HepG2 (cell line): ENCODE results near the gene RGS6.

Experiments
- ZNF138 ChIP-seq: sonication (generic); formaldehyde crosslinking; IDR thresholded peaks from 2 replicates; pipeline ENCODE4 v1.5.0; 2020; ENCODE audit warnings: mild to moderate bottlenecking, low read depth, missing genetic modification reagents
- TF ChIP-seq, protein P1 (sequence below): sonication (generic); formaldehyde crosslinking; IDR thresholded peaks from 2 replicates; pipeline ENCODE4 v1.5.0; 2020; ENCODE audit warnings: mild to moderate bottlenecking, missing genetic modification reagents, moderate library complexity
- TF ChIP-seq, protein P2 (sequence below): sonication (generic); formaldehyde crosslinking; IDR thresholded peaks from 2 replicates; pipeline ENCODE4 v1.4.0; 2020; ENCODE audit warnings: missing genetic modification reagents, borderline replicate concordance
- TF ChIP-seq, protein P3 (sequence below), 2 experiments: sonication (generic) in 1 of 2; formaldehyde crosslinking in 1 of 2; IDR thresholded peaks; 2 replicates each; pipeline versions ENCODE4 v1.4.0 to v1.6.1; 2018 to 2020; ENCODE audit warnings: missing genetic modification reagents in 2 of 2, borderline replicate concordance in 1 of 2, low read depth in 1 of 2, mild to moderate bottlenecking in 1 of 2, missing biosample characterization in 1 of 2
- TF ChIP-seq, protein P4 (sequence below): sonication (generic); formaldehyde crosslinking; conservative IDR thresholded peaks from 2 replicates; pipeline ENCODE4 v1.4.0; 2020; ENCODE audit warnings: missing genetic modification reagents

DNA sequence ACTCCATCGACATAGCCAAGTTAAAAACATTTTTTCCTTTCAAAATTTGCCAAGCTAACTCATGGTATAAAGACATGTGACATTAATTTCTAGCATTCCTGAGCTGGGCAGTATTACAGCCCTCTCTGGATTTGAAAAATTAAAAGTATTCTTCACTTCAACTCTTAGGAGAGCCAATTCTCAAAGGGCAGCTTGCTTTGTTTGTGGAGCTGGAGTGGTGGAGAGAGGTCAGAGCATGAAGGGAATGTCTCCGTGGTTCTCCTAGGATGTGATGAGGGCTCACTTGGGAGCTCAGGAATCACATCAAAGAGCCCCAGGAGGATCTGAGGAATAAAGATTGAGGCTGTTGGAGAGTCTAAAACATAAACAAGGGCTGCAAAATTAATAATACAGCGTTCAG is 46.9 kb upstream of the RGS6 start:
- TF ChIP-seq, protein P1, sequence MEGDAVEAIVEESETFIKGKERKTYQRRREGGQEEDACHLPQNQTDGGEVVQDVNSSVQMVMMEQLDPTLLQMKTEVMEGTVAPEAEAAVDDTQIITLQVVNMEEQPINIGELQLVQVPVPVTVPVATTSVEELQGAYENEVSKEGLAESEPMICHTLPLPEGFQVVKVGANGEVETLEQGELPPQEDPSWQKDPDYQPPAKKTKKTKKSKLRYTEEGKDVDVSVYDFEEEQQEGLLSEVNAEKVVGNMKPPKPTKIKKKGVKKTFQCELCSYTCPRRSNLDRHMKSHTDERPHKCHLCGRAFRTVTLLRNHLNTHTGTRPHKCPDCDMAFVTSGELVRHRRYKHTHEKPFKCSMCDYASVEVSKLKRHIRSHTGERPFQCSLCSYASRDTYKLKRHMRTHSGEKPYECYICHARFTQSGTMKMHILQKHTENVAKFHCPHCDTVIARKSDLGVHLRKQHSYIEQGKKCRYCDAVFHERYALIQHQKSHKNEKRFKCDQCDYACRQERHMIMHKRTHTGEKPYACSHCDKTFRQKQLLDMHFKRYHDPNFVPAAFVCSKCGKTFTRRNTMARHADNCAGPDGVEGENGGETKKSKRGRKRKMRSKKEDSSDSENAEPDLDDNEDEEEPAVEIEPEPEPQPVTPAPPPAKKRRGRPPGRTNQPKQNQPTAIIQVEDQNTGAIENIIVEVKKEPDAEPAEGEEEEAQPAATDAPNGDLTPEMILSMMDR, result no peak
- TF ChIP-seq, protein P2, sequence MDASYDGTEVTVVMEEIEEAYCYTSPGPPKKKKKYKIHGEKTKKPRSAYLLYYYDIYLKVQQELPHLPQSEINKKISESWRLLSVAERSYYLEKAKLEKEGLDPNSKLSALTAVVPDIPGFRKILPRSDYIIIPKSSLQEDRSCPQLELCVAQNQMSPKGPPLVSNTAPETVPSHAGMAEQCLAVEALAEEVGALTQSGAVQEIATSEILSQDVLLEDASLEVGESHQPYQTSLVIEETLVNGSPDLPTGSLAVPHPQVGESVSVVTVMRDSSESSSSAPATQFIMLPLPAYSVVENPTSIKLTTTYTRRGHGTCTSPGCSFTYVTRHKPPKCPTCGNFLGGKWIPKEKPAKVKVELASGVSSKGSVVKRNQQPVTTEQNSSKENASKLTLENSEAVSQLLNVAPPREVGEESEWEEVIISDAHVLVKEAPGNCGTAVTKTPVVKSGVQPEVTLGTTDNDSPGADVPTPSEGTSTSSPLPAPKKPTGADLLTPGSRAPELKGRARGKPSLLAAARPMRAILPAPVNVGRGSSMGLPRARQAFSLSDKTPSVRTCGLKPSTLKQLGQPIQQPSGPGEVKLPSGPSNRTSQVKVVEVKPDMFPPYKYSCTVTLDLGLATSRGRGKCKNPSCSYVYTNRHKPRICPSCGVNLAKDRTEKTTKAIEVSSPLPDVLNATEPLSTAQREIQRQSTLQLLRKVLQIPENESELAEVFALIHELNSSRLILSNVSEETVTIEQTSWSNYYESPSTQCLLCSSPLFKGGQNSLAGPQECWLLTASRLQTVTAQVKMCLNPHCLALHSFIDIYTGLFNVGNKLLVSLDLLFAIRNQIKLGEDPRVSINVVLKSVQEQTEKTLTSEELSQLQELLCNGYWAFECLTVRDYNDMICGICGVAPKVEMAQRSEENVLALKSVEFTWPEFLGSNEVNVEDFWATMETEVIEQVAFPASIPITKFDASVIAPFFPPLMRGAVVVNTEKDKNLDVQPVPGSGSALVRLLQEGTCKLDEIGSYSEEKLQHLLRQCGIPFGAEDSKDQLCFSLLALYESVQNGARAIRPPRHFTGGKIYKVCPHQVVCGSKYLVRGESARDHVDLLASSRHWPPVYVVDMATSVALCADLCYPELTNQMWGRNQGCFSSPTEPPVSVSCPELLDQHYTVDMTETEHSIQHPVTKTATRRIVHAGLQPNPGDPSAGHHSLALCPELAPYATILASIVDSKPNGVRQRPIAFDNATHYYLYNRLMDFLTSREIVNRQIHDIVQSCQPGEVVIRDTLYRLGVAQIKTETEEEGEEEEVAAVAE (CRISPR knock-in tag), result no peak
- TF ChIP-seq, protein P3, sequence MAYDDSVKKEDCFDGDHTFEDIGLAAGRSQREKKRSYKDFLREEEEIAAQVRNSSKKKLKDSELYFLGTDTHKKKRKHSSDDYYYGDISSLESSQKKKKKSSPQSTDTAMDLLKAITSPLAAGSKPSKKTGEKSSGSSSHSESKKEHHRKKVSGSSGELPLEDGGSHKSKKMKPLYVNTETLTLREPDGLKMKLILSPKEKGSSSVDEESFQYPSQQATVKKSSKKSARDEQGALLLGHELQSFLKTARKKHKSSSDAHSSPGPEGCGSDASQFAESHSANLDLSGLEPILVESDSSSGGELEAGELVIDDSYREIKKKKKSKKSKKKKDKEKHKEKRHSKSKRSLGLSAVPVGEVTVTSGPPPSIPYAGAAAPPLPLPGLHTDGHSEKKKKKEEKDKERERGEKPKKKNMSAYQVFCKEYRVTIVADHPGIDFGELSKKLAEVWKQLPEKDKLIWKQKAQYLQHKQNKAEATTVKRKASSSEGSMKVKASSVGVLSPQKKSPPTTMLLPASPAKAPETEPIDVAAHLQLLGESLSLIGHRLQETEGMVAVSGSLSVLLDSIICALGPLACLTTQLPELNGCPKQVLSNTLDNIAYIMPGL (CRISPR knock-in tag; IDR thresholded peaks at IDR 0.05; ENCODE audit: borderline replicate concordance in 1 of 2, low read depth in 1 of 2), result no peak
- no peak for TF ChIP-seq ZNF138 (CRISPR knock-in tag)
- TF ChIP-seq, protein P4, sequence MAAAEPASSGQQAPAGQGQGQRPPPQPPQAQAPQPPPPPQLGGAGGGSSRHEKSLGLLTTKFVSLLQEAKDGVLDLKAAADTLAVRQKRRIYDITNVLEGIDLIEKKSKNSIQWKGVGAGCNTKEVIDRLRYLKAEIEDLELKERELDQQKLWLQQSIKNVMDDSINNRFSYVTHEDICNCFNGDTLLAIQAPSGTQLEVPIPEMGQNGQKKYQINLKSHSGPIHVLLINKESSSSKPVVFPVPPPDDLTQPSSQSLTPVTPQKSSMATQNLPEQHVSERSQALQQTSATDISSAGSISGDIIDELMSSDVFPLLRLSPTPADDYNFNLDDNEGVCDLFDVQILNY (CRISPR knock-in tag), result no peak
